ENCODE data around the gene ELK3. TPM values are rescaled to one million over a fixed set of nuclear protein-coding genes. Genes with fewer than 3 reads are reported as not detected.

The ELK3 gene
- total and polyA plus RNA-seq, 7 donors = 2.3 to 23.8 (median 15.7) TPM

DNA sequence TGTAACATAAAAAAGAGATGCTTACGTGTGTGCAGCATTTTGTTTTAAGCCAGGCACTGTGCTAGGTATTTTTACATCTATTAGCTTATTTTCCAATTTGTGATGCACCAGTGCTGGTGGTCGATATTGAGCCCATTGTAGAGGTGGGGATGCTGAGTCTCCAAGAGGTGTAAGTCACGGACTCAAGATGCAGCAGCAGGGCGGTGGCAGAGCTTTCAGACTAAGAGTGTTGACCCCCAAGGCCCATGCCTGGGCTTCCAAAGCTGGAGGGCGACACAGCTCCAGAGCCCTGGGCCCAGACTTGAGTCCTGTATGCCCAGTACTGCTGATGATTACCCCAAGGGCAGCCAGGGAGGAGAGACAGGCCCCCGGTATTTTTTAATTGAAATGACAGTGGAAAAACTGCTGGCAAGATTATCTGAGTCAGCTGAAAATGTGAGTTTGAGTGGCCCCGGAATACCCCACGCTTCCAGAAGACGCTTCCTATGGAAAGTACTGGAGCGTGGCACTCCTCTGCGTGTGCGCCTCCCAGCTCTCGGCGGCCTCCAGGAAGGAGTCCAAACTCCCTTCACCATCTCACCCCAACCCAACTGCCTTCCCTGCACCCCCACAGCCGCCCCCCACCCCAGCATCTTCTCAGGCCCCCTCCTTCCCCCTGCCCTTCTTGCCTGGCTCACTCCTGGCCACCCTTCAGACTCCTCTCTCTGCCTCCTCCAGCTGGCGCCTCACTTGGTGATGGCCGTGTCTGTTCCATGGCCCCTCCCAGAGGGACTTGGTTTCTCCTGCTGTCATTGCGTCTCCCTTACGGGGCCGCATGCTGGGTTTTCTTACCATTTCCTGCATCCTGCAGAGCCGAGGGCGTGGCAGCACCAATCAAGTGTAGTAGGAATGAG is 40.7 kb downstream of the ELK3 start:
- Histone ChIP-seq H3K4me1 (peaks cover 0 to 96% (median 94%) of the 10 kb centered on the region in 4 donors), H3K36me3 (no peaks in the 10 kb centered on the region), H3K4me3 (no peak overlapping the region), H3K27me3 (no peaks in the 10 kb centered on the region), H3K9me3 (no peaks in the 10 kb centered on the region), H3K27ac (peak overlapping the region; percentile 92 to 97 (median 95))
- 88% methylated on average over 22 of the region's 22 CpGs for WGBS, 2 donors
- peak; percentile 69 for DNase-seq
- TF ChIP-seq POLR2A (IDR thresholded peaks at IDR 0.05) (no peak), EP300 (IDR thresholded peaks at IDR 0.05) (peak in 1 of 4 donors; percentile 23)
- intact Hi-C loops (cut with DNase I) = loop anchor here (2.0 to 10.0 kb wide), 2 partner anchors 166 to 1020 kb away; partner anchors contain the start of genes CDK17, FGD6 and VEZT

DNA sequence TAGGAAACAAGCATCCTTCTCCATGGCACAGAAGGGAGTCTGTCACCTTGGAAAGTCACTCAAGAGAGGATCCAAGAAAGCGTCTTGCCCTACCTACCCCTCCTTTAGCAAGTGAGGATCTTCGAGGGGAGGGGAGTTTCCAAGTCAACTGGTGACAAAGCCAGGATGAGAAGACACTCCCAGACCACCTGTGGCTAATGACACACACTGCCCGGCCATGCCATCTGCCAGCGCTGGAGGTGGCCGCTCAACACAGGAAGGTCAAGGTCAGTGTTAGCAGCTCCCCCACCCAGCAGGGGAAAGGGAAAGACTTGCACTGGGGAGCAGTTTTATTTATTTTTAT is 41.3 kb downstream of the ELK3 start:
- H3K4me3 ChIP-seq = no peak overlapping the region
- no peaks in the 10 kb centered on the region for H3K9me3 ChIP-seq
- intact Hi-C loops (cut with DNase I) = loop anchor here (2.0 to 10.0 kb wide), 2 partner anchors 165 to 1021 kb away; partner anchors contain the start of genes CDK17, FGD6 and VEZT
- no peaks in the 10 kb centered on the region for H3K27me3 ChIP-seq
- TF ChIP-seq POLR2AphosphoS5 (IDR thresholded peaks at IDR 0.05) (peak in 1 of 4 donors; percentile 27), POLR2A (IDR thresholded peaks at IDR 0.05) (no peak)
- no peaks in the 10 kb centered on the region for H3K36me3 ChIP-seq
- WGBS, 2 donors = 86 to 89% methylated on average over 5 of the region's 5 CpGs
- peak; percentile 75 for DNase-seq
- peaks cover 0 to 99% (median 97%) of the 10 kb centered on the region in 4 donors for H3K4me1 ChIP-seq
- peak overlapping the region; percentile 92 to 97 (median 95) for H3K27ac ChIP-seq

DNA sequence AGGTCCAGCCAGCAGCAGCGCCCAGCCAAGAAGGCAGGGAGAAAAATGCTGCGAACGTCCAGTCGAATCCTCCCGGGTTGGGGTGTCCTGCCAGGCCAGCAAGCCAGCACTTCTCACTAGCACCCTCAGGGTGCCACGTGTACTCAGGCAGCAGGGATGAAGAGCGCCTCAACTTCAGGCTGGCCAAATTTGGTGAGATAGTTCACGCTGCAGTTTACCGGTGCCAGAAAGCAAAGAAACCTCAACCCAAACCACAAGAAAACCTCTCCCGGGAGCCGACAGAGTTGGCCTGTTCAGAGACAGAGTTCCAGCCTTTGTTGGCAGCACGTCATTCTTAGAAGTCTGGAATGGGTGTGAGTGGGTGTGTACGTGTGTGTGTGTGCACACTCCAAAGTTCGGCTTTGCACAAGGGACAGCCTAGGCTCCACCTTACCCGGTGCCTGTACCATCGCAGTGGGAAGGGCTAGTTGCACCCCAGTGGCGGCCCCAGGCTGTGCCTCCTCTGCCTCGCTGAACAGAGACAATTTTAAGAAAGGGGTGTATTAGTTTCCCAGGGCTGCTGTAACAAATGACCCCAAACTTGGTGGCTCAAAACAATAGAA is 42.1 kb downstream of the ELK3 start:
- no peaks in the 10 kb centered on the region for H3K36me3 ChIP-seq
- H3K27ac ChIP-seq = peak overlapping the region; percentile 92 to 97 (median 95)
- H3K4me1 ChIP-seq = peaks cover 0 to 99% (median 97%) of the 10 kb centered on the region in 4 donors
- DNase-seq = peak; percentile 90
- intact Hi-C loops (cut with DNase I) = loop anchor here (10.0 kb wide), 1 partner anchor 1022 kb away; the partner anchor contains the start of genes FGD6 and VEZT
- TF ChIP-seq EP300 (IDR thresholded peaks at IDR 0.05) (peak in 1 of 4 donors; percentile 79), POLR2AphosphoS5 (IDR thresholded peaks at IDR 0.05) (peak; percentile 53 to 73 (median 70))
- TF ChIP-seq, protein P1, sequence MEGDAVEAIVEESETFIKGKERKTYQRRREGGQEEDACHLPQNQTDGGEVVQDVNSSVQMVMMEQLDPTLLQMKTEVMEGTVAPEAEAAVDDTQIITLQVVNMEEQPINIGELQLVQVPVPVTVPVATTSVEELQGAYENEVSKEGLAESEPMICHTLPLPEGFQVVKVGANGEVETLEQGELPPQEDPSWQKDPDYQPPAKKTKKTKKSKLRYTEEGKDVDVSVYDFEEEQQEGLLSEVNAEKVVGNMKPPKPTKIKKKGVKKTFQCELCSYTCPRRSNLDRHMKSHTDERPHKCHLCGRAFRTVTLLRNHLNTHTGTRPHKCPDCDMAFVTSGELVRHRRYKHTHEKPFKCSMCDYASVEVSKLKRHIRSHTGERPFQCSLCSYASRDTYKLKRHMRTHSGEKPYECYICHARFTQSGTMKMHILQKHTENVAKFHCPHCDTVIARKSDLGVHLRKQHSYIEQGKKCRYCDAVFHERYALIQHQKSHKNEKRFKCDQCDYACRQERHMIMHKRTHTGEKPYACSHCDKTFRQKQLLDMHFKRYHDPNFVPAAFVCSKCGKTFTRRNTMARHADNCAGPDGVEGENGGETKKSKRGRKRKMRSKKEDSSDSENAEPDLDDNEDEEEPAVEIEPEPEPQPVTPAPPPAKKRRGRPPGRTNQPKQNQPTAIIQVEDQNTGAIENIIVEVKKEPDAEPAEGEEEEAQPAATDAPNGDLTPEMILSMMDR (IDR thresholded peaks at IDR 0.05) = no peak
- H3K9me3 ChIP-seq = no peaks in the 10 kb centered on the region
- H3K27me3 ChIP-seq = no peaks in the 10 kb centered on the region
- no peak overlapping the region for H3K4me3 ChIP-seq
- WGBS, 2 donors = 60 to 61% methylated on average over 18 of the region's 18 CpGs

DNA sequence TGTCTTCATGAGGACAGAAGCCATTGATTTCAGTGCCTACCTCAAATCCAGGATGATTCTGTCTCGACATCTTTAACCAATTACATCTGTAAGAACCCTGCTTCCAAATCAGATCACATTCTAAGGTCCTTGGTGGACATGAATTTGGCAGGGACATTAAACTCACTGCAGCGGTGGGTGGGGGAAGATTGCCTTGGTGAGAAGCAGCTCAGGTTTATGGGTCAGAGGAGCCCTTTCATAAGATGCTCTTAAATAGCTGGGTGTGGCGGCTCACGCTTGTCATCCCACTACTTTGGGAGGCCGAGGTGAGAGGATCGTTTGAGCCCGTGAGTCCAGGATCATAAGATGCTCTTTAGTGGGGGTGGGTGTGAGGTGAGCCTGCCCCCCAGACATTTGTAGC is 42.9 kb downstream of the ELK3 start:
- intact Hi-C loops (cut with DNase I) = loop anchor here (10.0 kb wide), 1 partner anchor 1022 kb away; the partner anchor contains the start of genes FGD6 and VEZT
- Histone ChIP-seq H3K36me3 (no peaks in the 10 kb centered on the region), H3K27me3 (no peaks in the 10 kb centered on the region), H3K27ac (peak overlapping the region; percentile 92 to 97 (median 95)), H3K9me3 (no peaks in the 10 kb centered on the region), H3K4me1 (peaks cover 0 to 99% (median 97%) of the 10 kb centered on the region in 4 donors), H3K4me3 (no peak overlapping the region)
- no peak for DNase-seq
- TF ChIP-seq POLR2AphosphoS5 (IDR thresholded peaks at IDR 0.05) = peak in 1 of 4 donors; percentile 20
- TF ChIP-seq, protein P1 (IDR thresholded peaks at IDR 0.05) = no peak
- 78 to 86% methylated on average over 7 of the region's 7 CpGs for WGBS, 2 donors

DNA sequence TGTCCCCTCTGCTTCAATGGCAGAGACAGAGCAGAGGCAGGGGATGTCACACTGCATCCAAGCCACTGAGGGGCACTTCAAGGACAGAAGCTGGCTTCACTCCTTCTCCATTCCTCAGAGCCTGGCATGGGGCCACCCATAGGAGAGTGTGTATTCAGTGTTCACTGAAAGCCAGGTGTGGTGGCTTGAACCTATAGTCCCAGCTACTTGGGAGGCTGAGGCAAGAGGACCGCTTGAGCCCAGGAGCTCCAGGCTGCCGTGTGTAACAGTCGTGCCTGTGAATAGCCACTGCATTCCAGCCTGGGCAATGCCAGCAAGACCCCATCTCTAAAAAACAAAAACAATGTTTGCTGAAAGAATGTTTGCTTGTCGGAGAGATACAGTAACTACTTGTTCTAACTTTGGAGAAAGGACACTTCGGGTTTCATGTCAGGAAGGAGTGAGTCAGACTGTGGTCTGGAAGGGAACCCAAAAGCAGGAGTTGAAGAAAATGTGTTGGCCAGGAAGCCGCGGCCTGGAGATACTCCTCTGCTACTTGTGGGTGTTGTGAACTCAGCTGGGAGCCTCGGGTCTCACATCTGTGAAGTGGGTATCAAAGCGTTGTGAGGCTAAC is 43.4 kb downstream of the ELK3 start:
- no peaks in the 10 kb centered on the region for H3K36me3 ChIP-seq
- H3K4me1 ChIP-seq = peaks cover 0 to 99% (median 97%) of the 10 kb centered on the region in 4 donors
- peak overlapping the region; percentile 92 to 97 (median 95) for H3K27ac ChIP-seq
- DNase-seq = peak; percentile 93
- WGBS, 2 donors = 42 to 75% methylated on average over 9 of the region's 9 CpGs
- peak in 3 of 4 donors; percentile 14 to 93 (median 79) for TF ChIP-seq EP300 (IDR thresholded peaks at IDR 0.05)
- TF ChIP-seq, protein P1 (IDR thresholded peaks at IDR 0.05) = no peak
- TF ChIP-seq POLR2AphosphoS5 (IDR thresholded peaks at IDR 0.05) = peak; percentile 65 to 93 (median 77)
- TF ChIP-seq POLR2A (IDR thresholded peaks at IDR 0.05) = no peak
- H3K4me3 ChIP-seq = no peak overlapping the region
- H3K9me3 ChIP-seq = no peaks in the 10 kb centered on the region
- no peaks in the 10 kb centered on the region for H3K27me3 ChIP-seq
- intact Hi-C loops (cut with DNase I) = loop anchor here (10.0 kb wide), 1 partner anchor 1023 kb away; the partner anchor contains the start of genes FGD6 and VEZT
